ENCODE data around the gene KLK12. TPM values are rescaled to one million over a fixed set of nuclear protein-coding genes. Genes with fewer than 3 reads are reported as not detected.
A peak's percentile ranks its signal among the peaks of the same experiment; 100 is the strongest.

The KLK12 gene
- total and polyA plus RNA-seq, 9 of the 15 experiments (the other 6 are each of a cell fraction or from before 2014, with no cell fraction given) = not detected

DNA sequence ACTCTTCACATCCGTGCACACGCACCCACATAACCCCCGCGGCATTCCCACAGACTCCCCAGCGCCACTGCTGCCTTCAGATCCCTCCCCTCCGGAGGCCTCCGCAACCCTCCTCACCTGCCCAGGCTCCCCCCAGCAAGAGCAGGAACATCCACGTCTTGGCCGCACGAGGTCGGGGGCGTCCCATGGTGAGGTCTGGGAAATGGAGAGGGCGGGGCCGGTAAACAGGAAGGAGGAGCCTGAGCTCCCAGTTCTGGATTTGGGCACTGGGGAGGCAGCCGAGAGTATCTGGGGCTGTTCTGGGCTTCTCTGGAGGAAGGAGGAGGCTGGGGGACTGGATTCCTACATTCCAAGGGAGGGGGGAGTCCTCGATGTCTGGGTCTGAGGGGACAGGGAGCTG, 33.8 kb downstream of the KLK12 start (continued):
- TF ChIP-seq, protein P1, sequence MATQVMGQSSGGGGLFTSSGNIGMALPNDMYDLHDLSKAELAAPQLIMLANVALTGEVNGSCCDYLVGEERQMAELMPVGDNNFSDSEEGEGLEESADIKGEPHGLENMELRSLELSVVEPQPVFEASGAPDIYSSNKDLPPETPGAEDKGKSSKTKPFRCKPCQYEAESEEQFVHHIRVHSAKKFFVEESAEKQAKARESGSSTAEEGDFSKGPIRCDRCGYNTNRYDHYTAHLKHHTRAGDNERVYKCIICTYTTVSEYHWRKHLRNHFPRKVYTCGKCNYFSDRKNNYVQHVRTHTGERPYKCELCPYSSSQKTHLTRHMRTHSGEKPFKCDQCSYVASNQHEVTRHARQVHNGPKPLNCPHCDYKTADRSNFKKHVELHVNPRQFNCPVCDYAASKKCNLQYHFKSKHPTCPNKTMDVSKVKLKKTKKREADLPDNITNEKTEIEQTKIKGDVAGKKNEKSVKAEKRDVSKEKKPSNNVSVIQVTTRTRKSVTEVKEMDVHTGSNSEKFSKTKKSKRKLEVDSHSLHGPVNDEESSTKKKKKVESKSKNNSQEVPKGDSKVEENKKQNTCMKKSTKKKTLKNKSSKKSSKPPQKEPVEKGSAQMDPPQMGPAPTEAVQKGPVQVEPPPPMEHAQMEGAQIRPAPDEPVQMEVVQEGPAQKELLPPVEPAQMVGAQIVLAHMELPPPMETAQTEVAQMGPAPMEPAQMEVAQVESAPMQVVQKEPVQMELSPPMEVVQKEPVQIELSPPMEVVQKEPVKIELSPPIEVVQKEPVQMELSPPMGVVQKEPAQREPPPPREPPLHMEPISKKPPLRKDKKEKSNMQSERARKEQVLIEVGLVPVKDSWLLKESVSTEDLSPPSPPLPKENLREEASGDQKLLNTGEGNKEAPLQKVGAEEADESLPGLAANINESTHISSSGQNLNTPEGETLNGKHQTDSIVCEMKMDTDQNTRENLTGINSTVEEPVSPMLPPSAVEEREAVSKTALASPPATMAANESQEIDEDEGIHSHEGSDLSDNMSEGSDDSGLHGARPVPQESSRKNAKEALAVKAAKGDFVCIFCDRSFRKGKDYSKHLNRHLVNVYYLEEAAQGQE (IDR thresholded peaks at IDR 0.05; ENCODE audit: borderline replicate concordance) = peak; percentile 12; the same call in 1 of the 2 replicates
- TF ChIP-seq, protein P1 (CRISPR knock-in tag; IDR thresholded peaks at IDR 0.05; ENCODE audit: low read depth) = no peak
- TF ChIP-seq RFX1 (IDR thresholded peaks at IDR 0.05) (no peak), ZNF75A (CRISPR knock-in tag; IDR thresholded peaks at IDR 0.05) (no peak), MEF2A (IDR thresholded peaks at IDR 0.05; ENCODE audit: control insufficient read depth, low read depth, low read length) (no peak), NCOR1 (IDR thresholded peaks at IDR 0.05) (no peak)
- TF ChIP-seq, protein P2, sequence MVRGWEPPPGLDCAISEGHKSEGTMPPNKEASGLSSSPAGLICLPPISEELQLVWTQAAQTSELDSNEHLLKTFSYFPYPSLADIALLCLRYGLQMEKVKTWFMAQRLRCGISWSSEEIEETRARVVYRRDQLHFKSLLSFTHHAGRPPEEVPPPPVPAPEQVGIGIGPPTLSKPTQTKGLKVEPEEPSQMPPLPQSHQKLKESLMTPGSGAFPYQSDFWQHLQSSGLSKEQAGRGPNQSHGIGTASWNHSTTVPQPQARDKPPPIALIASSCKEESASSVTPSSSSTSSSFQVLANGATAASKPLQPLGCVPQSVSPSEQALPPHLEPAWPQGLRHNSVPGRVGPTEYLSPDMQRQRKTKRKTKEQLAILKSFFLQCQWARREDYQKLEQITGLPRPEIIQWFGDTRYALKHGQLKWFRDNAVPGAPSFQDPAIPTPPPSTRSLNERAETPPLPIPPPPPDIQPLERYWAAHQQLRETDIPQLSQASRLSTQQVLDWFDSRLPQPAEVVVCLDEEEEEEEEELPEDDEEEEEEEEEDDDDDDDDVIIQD (CRISPR knock-in tag; IDR thresholded peaks at IDR 0.05) = no peak
- TF ChIP-seq, protein P3, sequence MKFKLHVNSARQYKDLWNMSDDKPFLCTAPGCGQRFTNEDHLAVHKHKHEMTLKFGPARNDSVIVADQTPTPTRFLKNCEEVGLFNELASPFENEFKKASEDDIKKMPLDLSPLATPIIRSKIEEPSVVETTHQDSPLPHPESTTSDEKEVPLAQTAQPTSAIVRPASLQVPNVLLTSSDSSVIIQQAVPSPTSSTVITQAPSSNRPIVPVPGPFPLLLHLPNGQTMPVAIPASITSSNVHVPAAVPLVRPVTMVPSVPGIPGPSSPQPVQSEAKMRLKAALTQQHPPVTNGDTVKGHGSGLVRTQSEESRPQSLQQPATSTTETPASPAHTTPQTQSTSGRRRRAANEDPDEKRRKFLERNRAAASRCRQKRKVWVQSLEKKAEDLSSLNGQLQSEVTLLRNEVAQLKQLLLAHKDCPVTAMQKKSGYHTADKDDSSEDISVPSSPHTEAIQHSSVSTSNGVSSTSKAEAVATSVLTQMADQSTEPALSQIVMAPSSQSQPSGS (CRISPR knock-in tag; IDR thresholded peaks at IDR 0.05) = no peak
- TF ChIP-seq, protein P4, sequence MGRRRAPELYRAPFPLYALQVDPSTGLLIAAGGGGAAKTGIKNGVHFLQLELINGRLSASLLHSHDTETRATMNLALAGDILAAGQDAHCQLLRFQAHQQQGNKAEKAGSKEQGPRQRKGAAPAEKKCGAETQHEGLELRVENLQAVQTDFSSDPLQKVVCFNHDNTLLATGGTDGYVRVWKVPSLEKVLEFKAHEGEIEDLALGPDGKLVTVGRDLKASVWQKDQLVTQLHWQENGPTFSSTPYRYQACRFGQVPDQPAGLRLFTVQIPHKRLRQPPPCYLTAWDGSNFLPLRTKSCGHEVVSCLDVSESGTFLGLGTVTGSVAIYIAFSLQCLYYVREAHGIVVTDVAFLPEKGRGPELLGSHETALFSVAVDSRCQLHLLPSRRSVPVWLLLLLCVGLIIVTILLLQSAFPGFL (CRISPR knock-in tag; IDR thresholded peaks at IDR 0.05) = no peak
- TF ChIP-seq, protein P5, sequence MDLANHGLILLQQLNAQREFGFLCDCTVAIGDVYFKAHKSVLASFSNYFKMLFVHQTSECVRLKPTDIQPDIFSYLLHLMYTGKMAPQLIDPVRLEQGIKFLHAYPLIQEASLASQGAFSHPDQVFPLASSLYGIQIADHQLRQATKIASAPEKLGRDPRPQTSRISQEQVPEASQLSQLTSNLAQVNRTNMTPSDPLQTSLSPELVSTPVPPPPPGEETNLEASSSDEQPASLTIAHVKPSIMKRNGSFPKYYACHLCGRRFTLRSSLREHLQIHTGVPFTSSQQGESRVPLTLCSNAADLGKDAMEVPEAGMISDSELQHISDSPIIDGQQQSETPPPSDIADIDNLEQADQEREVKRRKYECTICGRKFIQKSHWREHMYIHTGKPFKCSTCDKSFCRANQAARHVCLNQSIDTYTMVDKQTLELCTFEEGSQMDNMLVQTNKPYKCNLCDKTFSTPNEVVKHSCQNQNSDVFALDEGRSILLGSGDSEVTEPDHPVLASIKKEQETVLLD (IDR thresholded peaks at IDR 0.05) = no peak
- TF ChIP-seq, protein P6, sequence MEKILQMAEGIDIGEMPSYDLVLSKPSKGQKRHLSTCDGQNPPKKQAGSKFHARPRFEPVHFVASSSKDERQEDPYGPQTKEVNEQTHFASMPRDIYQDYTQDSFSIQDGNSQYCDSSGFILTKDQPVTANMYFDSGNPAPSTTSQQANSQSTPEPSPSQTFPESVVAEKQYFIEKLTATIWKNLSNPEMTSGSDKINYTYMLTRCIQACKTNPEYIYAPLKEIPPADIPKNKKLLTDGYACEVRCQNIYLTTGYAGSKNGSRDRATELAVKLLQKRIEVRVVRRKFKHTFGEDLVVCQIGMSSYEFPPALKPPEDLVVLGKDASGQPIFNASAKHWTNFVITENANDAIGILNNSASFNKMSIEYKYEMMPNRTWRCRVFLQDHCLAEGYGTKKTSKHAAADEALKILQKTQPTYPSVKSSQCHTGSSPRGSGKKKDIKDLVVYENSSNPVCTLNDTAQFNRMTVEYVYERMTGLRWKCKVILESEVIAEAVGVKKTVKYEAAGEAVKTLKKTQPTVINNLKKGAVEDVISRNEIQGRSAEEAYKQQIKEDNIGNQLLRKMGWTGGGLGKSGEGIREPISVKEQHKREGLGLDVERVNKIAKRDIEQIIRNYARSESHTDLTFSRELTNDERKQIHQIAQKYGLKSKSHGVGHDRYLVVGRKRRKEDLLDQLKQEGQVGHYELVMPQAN (IDR thresholded peaks at IDR 0.05; ENCODE audit: borderline replicate concordance) = no peak

All from K562 (cell line).